AG04449 (cell line): ENCODE results near the gene PRRC2B.

Source experiments
- CTCF ChIA-PET: fragments of 350-600 bp; formaldehyde crosslinking; extraction: SDS; loops from one replicate; lab custom pipeline; 2021; ENCODE audit warnings: antibody characterized with exemption; lab: Yijun Ruan, JAX
- POLR2A ChIA-PET: fragments of 400-600, 350-600 bp; formaldehyde crosslinking; extraction: SDS; loops from one replicate; lab custom pipeline; 2020; ENCODE audit warnings: antibody characterized with exemption, inconsistent platforms; lab: Yijun Ruan, JAX
- DNase-seq: peaks from one replicate; pipeline ENCODE4 v3.0.0-alpha.2; 2010; ENCODE audit warnings: low read depth, low spot score
- H3K4me3 ChIP-seq: 2 replicates; pipeline ENCODE4 v1.5.1; 2011; ENCODE audit warnings: low read depth, mild to moderate bottlenecking, control low read depth, low read length
- TF ChIP-seq, protein P1 (sequence below): IDR thresholded peaks from one replicate; pipeline ENCODE4 v1.5.1; 2011; ENCODE audit warnings: mild to moderate bottlenecking, moderate library complexity, low read length, control low read depth, inconsistent platforms; ENCODE audit not compliant: insufficient read depth; ENCODE audit errors: missing control alignments

Gene PRRC2B

GRCh38 chr9:131434673-131435072 is 40.8 kb downstream of the PRRC2B start:
- POLR2A ChIA-PET: no interaction called here
- no peak for DNase-seq
- CTCF ChIA-PET: interaction anchor here (1.2 to 3.3 kb wide), 5 partner anchors 8 to 84 kb away, joined by 4 to 22 read pairs (median 5); no protein-coding TSS in a partner anchor
- TF ChIP-seq, protein P1, sequence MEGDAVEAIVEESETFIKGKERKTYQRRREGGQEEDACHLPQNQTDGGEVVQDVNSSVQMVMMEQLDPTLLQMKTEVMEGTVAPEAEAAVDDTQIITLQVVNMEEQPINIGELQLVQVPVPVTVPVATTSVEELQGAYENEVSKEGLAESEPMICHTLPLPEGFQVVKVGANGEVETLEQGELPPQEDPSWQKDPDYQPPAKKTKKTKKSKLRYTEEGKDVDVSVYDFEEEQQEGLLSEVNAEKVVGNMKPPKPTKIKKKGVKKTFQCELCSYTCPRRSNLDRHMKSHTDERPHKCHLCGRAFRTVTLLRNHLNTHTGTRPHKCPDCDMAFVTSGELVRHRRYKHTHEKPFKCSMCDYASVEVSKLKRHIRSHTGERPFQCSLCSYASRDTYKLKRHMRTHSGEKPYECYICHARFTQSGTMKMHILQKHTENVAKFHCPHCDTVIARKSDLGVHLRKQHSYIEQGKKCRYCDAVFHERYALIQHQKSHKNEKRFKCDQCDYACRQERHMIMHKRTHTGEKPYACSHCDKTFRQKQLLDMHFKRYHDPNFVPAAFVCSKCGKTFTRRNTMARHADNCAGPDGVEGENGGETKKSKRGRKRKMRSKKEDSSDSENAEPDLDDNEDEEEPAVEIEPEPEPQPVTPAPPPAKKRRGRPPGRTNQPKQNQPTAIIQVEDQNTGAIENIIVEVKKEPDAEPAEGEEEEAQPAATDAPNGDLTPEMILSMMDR: no peak
- no peak overlapping the region for H3K4me3 ChIP-seq

DNA sequence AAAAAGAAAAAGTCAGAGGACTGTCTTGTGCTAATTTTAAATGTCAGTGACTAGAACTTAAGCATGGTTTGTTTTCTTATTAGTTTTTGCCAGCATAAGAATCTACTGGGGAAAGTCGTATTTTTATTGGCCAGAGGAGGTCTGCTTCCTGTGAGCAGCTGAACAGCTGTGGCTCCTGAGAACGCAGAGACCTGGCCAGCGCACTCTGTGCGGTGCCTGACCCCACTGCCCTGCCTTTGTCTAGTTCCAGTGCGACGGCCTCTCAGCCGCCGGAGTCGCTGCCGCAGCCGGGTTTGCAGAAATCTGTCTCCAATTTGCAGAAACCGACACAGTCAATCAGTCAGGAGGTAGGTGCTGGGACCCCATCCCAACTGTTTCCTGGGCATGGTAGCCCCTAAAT is 42.5 kb downstream of the PRRC2B start:
- ChIA-PET POLR2A (interaction anchor here (0.7 kb wide), 1 partner anchor 30 kb away, joined by 3 read pairs; no protein-coding TSS in a partner anchor), CTCF (interaction anchor here (1.2 to 2.6 kb wide), 4 partner anchors 12 to 86 kb away, joined by 3 to 7 read pairs (median 6); no protein-coding TSS in a partner anchor)
- TF ChIP-seq, protein P1: no peak
- H3K4me3 ChIP-seq: no peak overlapping the region
- no peak for DNase-seq

DNA sequence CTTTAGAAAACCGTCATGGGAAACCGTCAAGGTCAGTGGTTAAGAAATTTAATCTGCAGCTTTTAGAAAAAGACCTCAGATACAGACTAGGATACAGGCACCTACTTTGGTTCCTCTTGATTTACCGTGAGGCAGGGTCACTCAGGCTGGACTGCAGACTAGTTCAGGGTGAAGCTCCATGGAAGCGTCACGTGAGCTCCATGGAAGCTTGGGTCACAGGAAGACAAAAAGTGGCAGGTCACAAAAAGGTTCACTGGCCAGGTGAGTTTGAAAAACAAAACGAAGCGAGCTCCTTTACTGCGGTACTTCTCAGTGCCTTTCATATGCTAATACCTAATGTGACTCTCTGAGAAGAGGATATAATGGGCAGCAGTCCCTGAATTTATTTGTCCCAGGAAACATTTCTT is 43.0 kb downstream of the PRRC2B start:
- POLR2A ChIA-PET: interaction anchor here (0.7 kb wide), 1 partner anchor 30 kb away, joined by 3 read pairs; no protein-coding TSS in a partner anchor
- CTCF ChIA-PET: interaction anchor here (1.2 to 2.6 kb wide), 4 partner anchors 13 to 87 kb away, joined by 3 to 7 read pairs (median 6); no protein-coding TSS in a partner anchor
- DNase-seq: no peak
- no peak overlapping the region for H3K4me3 ChIP-seq
- TF ChIP-seq, protein P1: no peak

GRCh38 chr9:131438190-131438589 is 44.3 kb downstream of the PRRC2B start:
- no peak overlapping the region for H3K4me3 ChIP-seq
- DNase-seq: no peak
- ChIA-PET CTCF (interaction anchor here (1.6 to 2.6 kb wide), 3 partner anchors 14 to 102 kb away, joined by 5 to 9 read pairs (median 6); no protein-coding TSS in a partner anchor), POLR2A (no interaction called here)
- TF ChIP-seq, protein P1: no peak

GRCh38 chr9:131439224-131439623 is 45.3 kb downstream of the PRRC2B start:
- TF ChIP-seq, protein P1: no peak
- ChIA-PET POLR2A (interaction anchor here (0.6 kb wide), 1 partner anchor 59 kb away, joined by 3 read pairs; no protein-coding TSS in a partner anchor), CTCF (interaction anchor here (1.2 to 2.6 kb wide), 5 partner anchors 10 to 103 kb away, joined by 3 to 9 read pairs (median 5); no protein-coding TSS in a partner anchor)
- no peak overlapping the region for H3K4me3 ChIP-seq
- no peak for DNase-seq

DNA sequence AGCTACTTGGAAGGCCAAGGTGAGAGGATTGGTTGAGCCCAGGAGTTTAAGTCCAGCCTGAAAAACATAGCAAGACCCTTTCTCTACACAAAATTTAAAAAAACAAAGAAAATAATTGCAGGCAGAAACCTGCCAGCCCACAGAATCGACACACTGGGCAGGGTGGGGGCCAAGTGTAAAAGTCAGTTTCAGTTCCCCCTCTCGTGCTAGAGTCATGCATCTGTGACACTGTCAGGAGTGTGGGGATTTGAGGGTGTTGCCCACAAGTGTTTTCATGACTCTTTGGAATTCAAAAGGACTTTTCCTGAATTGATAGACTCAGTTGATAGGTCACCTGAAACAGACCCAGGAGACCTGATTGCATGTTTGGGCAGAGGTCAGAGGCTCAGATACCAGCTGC is 47.6 kb downstream of the PRRC2B start:
- no peak overlapping the region for H3K4me3 ChIP-seq
- DNase-seq: no peak
- ChIA-PET CTCF (no interaction called here), POLR2A (no interaction called here)
- TF ChIP-seq, protein P1: no peak
